Psoas muscle (tissue), 8 donors: Measurements from ENCODE around the gene PHGDH. TPM values are rescaled to one million over a fixed set of nuclear protein-coding genes. Genes with fewer than 3 reads are reported as not detected.

Experiments used
- ATAC-seq, 4 donors: fragments of 200-7000 bp; cut with Tn5 transposase; one replicate each; pipeline ENCODE4 v1.9.1; 2020; ENCODE audit warnings: moderate library complexity in 3 of 4, mild to moderate bottlenecking in 2 of 4
- DNase-seq, 2 donors: peaks; one replicate each; pipeline ENCODE4 v3.0.0-alpha.2; 2020
- H3K27ac ChIP-seq: fragments of 200-600 bp; one replicate; pipeline ENCODE4 v1.8.0; 2022
- H3K27me3 ChIP-seq, 3 donors: fragments of 200-600 bp in 1 of 3; one replicate each; pipeline versions ENCODE4 v1.6.1 to v1.8.0; 2013 to 2022; ENCODE audit warnings: low read length in 2 of 3, mild to moderate bottlenecking in 2 of 3, moderate library complexity in 1 of 3; ENCODE audit not compliant: insufficient read depth in 3 of 3
- H3K36me3 ChIP-seq, 2 donors: fragments of 200-600 bp in 1 of 2; one replicate each; pipeline versions ENCODE4 v1.6.1 to v1.8.0; 2013 to 2022; ENCODE audit warnings: low read depth in 1 of 2, mild to moderate bottlenecking in 1 of 2, moderate library complexity in 1 of 2; ENCODE audit not compliant: insufficient read depth in 1 of 2
- H3K4me1 ChIP-seq: fragments of 200-600 bp; one replicate; pipeline ENCODE4 v1.8.0; 2022
- H3K4me3 ChIP-seq: fragments of 200-600 bp; one replicate; pipeline ENCODE4 v1.8.0; 2022; ENCODE audit warnings: mild to moderate bottlenecking
- H3K9me3 ChIP-seq: fragments of 200-600 bp; one replicate; pipeline ENCODE4 v1.8.0; 2022
- WGBS, 3 donors: extraction: QIAGEN DNeasy Blood & Tissue Kit; methylation state at CpG; one replicate each; pipeline versions ENCODE4 v1.1.6 to v1.1.7; 2013; 5-methylcytosine and 5-hydroxymethylcytosine counted together
- intact Hi-C, 2 donors: fragments of 100-400 bp; cut with DNase I; formaldehyde crosslinking; loops; one replicate each; pipeline versions ENCODE4 v1.11.0 to v1.14.2; 2022
- polyA plus RNA-seq, 3 donors: library from polyadenylated mRNA; stranded (reverse); fragments of 200-250 nt; gene quantifications; one replicate each; pipeline ENCODE4 v1.2.3, GENCODE V29; 2013
- total RNA-seq, 4 donors: library from RNA; stranded (reverse); fragmentation: NEBNext Ultra II Directional in 2 of 4; extraction: Animal tissue kit (Norgen Biotek cat#: 25700) in 2 of 4; gene quantifications; one replicate each; pipeline versions ENCODE4 v1.2.1 to v1.2.4, GENCODE V29; 2021 to 2023
- TF ChIP-seq, protein P1 (sequence below): fragments of 200-600 bp; IDR thresholded peaks from one replicate; pipeline ENCODE4 v1.8.0; 2022; ENCODE audit warnings: antibody characterized with exemption
- donor health status: healthy with polysubstance abuse.
- donor health status: DM: no; HTN: no; CAD: no; lungs with moderate emphysema.
- donor health status: Bipolar disorder and iron deficiency.
- donor health status: healthy.
- donor health status: DM: yes; HTN: yes; CAD: no.
- donor health status: DM: no; HTN: no; CAD: no.
- donor health status: DM: no; HTN: no; CAD: no.
- donor health status: DM: yes; HTN: yes; CAD: no.

Gene PHGDH
- total and polyA plus RNA-seq, 7 donors: 1.3 to 5.1 (median 2.7) TPM

DNA sequence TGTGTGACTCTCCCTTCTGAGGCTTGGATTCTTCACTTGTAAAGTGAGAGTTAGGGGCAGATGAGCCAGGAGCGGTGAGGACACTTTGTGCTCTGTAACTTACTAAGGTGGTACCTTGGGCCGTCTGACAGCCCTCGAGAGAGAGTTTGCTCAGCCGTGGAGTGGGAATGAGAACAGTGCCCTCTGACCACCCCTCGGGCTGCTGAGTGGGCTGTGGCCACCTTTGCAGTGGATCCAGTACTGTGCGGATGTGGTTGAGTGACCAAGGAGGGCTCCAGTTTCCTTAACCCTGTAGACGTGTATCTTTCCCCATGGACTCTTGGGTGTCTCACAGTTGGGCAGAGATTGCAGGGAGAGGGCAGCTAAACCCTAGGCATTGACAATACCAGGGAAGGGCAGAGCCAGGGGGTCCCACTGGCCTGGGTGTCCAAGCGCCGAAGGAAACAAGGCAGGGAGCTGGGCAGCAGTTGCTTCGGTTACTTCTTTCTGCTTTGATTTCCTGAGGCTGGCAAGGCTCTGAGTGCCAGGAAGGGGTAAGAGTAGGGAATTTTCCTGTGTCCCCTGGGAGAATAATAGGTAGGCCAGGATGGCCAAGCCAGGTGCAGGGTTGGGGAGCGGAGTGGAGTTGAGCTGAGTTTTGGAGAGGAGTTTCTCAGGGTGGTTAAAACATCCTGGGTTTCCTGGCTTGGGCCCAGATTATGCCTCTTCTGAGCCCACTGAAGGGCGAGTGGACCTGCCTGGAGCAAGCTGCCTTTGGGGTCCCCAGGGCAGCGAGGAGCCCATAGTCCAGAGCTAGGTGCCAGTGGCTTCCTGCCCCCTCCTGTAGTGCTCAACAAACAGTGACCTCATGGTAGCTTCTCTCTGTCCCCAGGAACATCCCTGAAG is 29.4 kb downstream of the PHGDH start:
- H3K9me3 ChIP-seq: no peaks in the 10 kb centered on the region
- TF ChIP-seq, protein P1, sequence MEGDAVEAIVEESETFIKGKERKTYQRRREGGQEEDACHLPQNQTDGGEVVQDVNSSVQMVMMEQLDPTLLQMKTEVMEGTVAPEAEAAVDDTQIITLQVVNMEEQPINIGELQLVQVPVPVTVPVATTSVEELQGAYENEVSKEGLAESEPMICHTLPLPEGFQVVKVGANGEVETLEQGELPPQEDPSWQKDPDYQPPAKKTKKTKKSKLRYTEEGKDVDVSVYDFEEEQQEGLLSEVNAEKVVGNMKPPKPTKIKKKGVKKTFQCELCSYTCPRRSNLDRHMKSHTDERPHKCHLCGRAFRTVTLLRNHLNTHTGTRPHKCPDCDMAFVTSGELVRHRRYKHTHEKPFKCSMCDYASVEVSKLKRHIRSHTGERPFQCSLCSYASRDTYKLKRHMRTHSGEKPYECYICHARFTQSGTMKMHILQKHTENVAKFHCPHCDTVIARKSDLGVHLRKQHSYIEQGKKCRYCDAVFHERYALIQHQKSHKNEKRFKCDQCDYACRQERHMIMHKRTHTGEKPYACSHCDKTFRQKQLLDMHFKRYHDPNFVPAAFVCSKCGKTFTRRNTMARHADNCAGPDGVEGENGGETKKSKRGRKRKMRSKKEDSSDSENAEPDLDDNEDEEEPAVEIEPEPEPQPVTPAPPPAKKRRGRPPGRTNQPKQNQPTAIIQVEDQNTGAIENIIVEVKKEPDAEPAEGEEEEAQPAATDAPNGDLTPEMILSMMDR: no peak
- 88 to 93% (median 91%) methylated on average over 13 of the region's 13 CpGs for WGBS, 3 donors
- H3K4me1 ChIP-seq: peaks cover 5% of the 10 kb centered on the region
- ATAC-seq (no peak), DNase-seq (no peak)
- no peaks in the 10 kb centered on the region for H3K36me3 ChIP-seq
- intact Hi-C loops: no loop called here
- no peak overlapping the region for H3K27ac ChIP-seq
- H3K4me3 ChIP-seq: no peak overlapping the region
- no peaks in the 10 kb centered on the region for H3K27me3 ChIP-seq

- Histone ChIP-seq H3K27me3 (no peaks in the 10 kb centered on the region), H3K27ac (no peak overlapping the region), H3K4me3 (no peak overlapping the region), H3K4me1 (peaks cover 5% of the 10 kb centered on the region), H3K9me3 (no peaks in the 10 kb centered on the region), H3K36me3 (no peaks in the 10 kb centered on the region)
- ATAC-seq (peak in 3 of 4 donors; percentile 46 to 69 (median 67)), DNase-seq (no peak)
- 26 to 50% (median 43%) methylated on average over 7 of the region's 7 CpGs for WGBS, 3 donors
- TF ChIP-seq, protein P1: no peak
- intact Hi-C loops: no loop called here
Measured at GRCh38 chr1:119742202-119742601, 30.5 kb downstream of the PHGDH start.

DNA sequence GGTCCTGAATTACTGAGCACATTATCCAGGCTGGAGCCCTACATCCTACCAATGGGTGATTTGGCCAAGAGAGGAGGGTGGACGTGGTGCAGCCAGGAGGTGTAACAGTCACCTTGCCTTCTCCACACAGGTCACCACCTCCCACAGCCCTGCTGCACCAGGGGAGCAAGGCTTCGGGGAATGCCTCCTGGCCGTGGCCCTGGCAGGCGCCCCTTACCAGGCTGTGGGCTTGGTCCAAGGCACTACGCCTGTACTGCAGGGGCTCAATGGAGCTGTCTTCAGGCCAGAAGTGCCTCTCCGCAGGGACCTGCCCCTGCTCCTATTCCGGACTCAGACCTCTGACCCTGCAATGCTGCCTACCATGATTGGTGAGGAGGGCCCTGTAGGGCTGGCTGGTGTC is 30.9 kb downstream of the PHGDH start:
- Histone ChIP-seq H3K36me3 (no peaks in the 10 kb centered on the region), H3K27ac (no peak overlapping the region), H3K9me3 (no peaks in the 10 kb centered on the region), H3K4me3 (no peak overlapping the region), H3K27me3 (no peaks in the 10 kb centered on the region), H3K4me1 (peaks cover 5% of the 10 kb centered on the region)
- WGBS, 3 donors: 69 to 75% (median 73%) methylated on average over 7 of the region's 7 CpGs
- intact Hi-C loops: no loop called here
- TF ChIP-seq, protein P1: no peak
- ATAC-seq (peak in 1 of 4 donors; percentile 20), DNase-seq (no peak)

DNA sequence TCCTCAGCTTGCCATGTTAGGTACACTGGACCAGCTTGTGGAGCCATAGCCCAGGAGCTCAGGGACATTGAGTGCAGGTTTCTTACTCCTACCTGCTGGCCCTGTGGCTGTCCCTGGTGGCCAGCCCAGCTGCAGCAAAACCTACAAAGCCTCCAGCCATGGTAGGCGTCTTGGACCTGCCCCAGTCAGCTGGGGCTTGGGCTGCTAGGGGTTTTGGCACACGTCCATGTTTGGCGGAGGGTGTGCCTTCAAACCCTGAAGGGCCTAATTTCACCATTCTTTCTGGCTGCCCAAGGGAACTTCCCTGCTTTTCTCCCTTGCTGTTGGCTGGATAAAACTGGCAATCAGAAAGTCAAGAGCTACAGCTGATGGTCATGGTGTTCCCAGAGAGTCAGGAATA is 31.6 kb downstream of the PHGDH start:
- H3K4me1 ChIP-seq: peaks cover 5% of the 10 kb centered on the region
- no peaks in the 10 kb centered on the region for H3K27me3 ChIP-seq
- no peak overlapping the region for H3K4me3 ChIP-seq
- H3K36me3 ChIP-seq: no peaks in the 10 kb centered on the region
- no peak overlapping the region for H3K27ac ChIP-seq
- 32 to 55% (median 32%) methylated on average over 3 of the region's 3 CpGs for WGBS, 3 donors
- no peaks in the 10 kb centered on the region for H3K9me3 ChIP-seq
- DNase-seq: no peak
- no peak for ATAC-seq
- TF ChIP-seq, protein P1: no peak
- intact Hi-C loops: no loop called here
